OCI-LY1 (cell line): ENCODE results near the gene ZNF366.

ENCODE experiments used
- H2AFZ ChIP-seq: fragments of 200-600 bp; sonication (generic), shearing (Covaris generic); 2 replicates; pipeline ENCODE4 v1.6.0; 2014; ENCODE audit warnings: antibody characterized with exemption, mild to moderate bottlenecking, low read length
- H3F3A ChIP-seq: fragments of 200-600 bp; sonication (generic), shearing (Covaris generic); 2 replicates; pipeline ENCODE4 v1.6.0; 2014; ENCODE audit warnings: mild to moderate bottlenecking, antibody characterized with exemption, low read length, moderate library complexity; ENCODE audit not compliant: insufficient read depth
- H3K27ac ChIP-seq: fragments of 200-600 bp; sonication (generic); 2 replicates; pipeline ENCODE4 v1.5.1; 2014; ENCODE audit warnings: low read length, mixed run types, mild to moderate bottlenecking, low read depth; ENCODE audit not compliant: poor library complexity, severe bottlenecking
- H3K27me3 ChIP-seq: fragments of 200-600 bp; sonication (generic); 2 replicates; pipeline ENCODE4 v1.6.0; 2014; ENCODE audit warnings: antibody characterized with exemption, mild to moderate bottlenecking, low read length, moderate library complexity; ENCODE audit not compliant: insufficient read depth
- H3K36me3 ChIP-seq: fragments of 200-600 bp; sonication (generic); 2 replicates; pipeline ENCODE4 v1.6.1; 2014; ENCODE audit warnings: mild to moderate bottlenecking, antibody characterized with exemption, low read length, moderate library complexity, mixed read lengths; ENCODE audit not compliant: insufficient read depth
- H3K4me1 ChIP-seq: fragments of 200-600 bp; sonication (generic); 2 replicates; pipeline ENCODE4 v1.5.1; 2014; ENCODE audit warnings: mild to moderate bottlenecking, low read length, moderate library complexity; ENCODE audit not compliant: insufficient read depth, severe bottlenecking
- H3K4me2 ChIP-seq: fragments of 200-600 bp; sonication (generic), shearing (Covaris generic); 2 replicates; pipeline ENCODE4 v1.6.1; 2014; ENCODE audit warnings: low read length
- H3K4me3 ChIP-seq: fragments of 200-600 bp; sonication (generic); 2 replicates; pipeline ENCODE4 v1.5.1; 2014; ENCODE audit warnings: low read length, low read depth, mild to moderate bottlenecking, mixed read lengths; ENCODE audit not compliant: poor library complexity, severe bottlenecking
- H3K79me2 ChIP-seq: fragments of 200-600 bp; shearing (Covaris generic); 2 replicates; pipeline ENCODE4 v1.6.1; 2016; ENCODE audit warnings: mixed run types, low read length, mixed read lengths; ENCODE audit not compliant: insufficient read depth
- H3K9ac ChIP-seq: fragments of 200-600 bp; sonication (generic), shearing (Covaris generic); 2 replicates; pipeline ENCODE4 v1.6.1; 2014; ENCODE audit warnings: mild to moderate bottlenecking, low read length, mixed read lengths
- H3K9me2 ChIP-seq: fragments of 200-600 bp; sonication (generic), shearing (Covaris generic); 2 replicates; pipeline ENCODE4 v1.6.1; 2014; ENCODE audit warnings: low read depth, mild to moderate bottlenecking, low read length, mixed read lengths
- H3K9me3 ChIP-seq: fragments of 200-600 bp; shearing (Covaris generic); 2 replicates; pipeline ENCODE4 v1.6.1; 2014; ENCODE audit warnings: low read length, mixed read lengths
- H4K20me1 ChIP-seq: fragments of 200-600 bp; sonication (generic), shearing (Covaris generic); 2 replicates; pipeline ENCODE4 v1.6.0; 2016; ENCODE audit warnings: mild to moderate bottlenecking, low read length; ENCODE audit not compliant: insufficient read depth
- EZH2 ChIP-seq: fragments of 200-600 bp; sonication (generic), shearing (Covaris generic); IDR thresholded peaks from 2 replicates; pipeline ENCODE4 v1.8.0; 2017; ENCODE audit warnings: borderline replicate concordance, mixed run types, mild to moderate bottlenecking, antibody characterized with exemption, low read length, moderate library complexity, mixed read lengths
- TF ChIP-seq, protein P1 (sequence below): fragments of 200-600 bp; sonication (generic), shearing (Covaris generic); IDR thresholded peaks from 2 replicates; pipeline ENCODE4 v1.5.1; 2017; ENCODE audit warnings: mild to moderate bottlenecking, antibody characterized with exemption, low read length, moderate library complexity, mixed read lengths

ZNF366 gene

DNA sequence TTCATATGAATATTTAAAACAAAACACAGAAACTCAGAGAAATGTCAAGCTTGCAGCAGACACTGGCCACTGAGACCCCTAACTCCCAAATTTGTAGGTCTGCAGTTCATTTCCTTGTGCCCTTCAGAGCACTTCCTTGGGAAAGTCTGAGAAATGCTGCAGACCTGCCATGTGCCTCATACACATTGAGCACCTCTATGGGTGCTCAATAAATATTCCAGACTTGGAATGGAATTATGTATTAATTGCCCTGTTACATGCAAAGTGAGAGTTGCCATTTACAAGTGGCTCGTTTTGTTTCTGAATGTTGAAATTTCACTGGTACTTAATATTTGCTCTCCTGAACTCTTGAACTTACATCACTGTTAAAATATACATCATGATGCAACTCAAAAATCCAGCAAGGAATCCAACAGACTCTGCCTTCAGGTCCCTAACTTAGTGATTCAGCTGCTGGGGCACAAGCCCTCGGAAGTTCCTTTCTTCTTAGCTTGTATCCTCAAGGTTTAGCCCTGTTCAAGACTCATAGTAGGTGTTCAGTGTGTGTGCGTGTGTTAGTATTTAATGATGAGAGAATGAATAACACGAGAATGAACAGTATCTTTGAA lies 96.4 kb downstream of the ZNF366 start:
- Histone ChIP-seq H4K20me1 (no peaks in the 10 kb centered on the region), H3K27ac (no peak overlapping the region), H3K36me3 (no peaks in the 10 kb centered on the region), H3K9me3 (no peaks in the 10 kb centered on the region), H3K79me2 (no peaks in the 10 kb centered on the region), H3K9ac (no peak overlapping the region), H3F3A (no peaks in the 10 kb centered on the region), H2AFZ (no peak overlapping the region), H3K9me2 (no peaks in the 10 kb centered on the region), H3K4me2 (no peak overlapping the region), H3K4me1 (no peaks in the 10 kb centered on the region), H3K4me3 (no peak overlapping the region), H3K27me3 (no peaks in the 10 kb centered on the region)
- TF ChIP-seq EZH2 = no peak
- TF ChIP-seq, protein P1, sequence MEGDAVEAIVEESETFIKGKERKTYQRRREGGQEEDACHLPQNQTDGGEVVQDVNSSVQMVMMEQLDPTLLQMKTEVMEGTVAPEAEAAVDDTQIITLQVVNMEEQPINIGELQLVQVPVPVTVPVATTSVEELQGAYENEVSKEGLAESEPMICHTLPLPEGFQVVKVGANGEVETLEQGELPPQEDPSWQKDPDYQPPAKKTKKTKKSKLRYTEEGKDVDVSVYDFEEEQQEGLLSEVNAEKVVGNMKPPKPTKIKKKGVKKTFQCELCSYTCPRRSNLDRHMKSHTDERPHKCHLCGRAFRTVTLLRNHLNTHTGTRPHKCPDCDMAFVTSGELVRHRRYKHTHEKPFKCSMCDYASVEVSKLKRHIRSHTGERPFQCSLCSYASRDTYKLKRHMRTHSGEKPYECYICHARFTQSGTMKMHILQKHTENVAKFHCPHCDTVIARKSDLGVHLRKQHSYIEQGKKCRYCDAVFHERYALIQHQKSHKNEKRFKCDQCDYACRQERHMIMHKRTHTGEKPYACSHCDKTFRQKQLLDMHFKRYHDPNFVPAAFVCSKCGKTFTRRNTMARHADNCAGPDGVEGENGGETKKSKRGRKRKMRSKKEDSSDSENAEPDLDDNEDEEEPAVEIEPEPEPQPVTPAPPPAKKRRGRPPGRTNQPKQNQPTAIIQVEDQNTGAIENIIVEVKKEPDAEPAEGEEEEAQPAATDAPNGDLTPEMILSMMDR = no peak

DNA sequence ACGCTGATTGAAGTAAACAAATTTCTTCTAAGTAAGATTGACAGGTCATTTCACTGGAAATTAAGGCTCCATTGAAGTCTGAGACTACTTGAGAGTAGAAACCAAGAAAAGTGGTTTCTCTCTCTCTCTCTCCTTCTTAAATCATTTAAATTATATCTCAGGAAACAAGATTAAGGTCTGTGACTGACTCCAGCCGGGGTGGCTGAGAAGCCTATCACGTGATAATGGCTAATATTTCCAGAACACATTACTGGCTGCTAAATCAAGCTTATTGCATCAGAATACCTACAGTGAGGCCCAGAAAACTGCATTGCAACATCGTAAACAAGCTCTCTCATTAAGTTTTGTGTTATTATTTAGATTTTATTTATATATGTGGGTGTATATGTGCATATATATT lies 98.6 kb downstream of the ZNF366 start:
- H3F3A ChIP-seq = no peaks in the 10 kb centered on the region
- H3K36me3 ChIP-seq = no peaks in the 10 kb centered on the region
- H3K27ac ChIP-seq = no peak overlapping the region
- H3K4me3 ChIP-seq = no peak overlapping the region
- H3K4me2 ChIP-seq = no peak overlapping the region
- H3K9ac ChIP-seq = no peak overlapping the region
- H3K79me2 ChIP-seq = no peaks in the 10 kb centered on the region
- TF ChIP-seq, protein P1 = no peak
- TF ChIP-seq EZH2 = no peak
- H3K9me3 ChIP-seq = no peaks in the 10 kb centered on the region
- H3K4me1 ChIP-seq = no peaks in the 10 kb centered on the region
- no peaks in the 10 kb centered on the region for H4K20me1 ChIP-seq
- H3K27me3 ChIP-seq = no peaks in the 10 kb centered on the region
- no peaks in the 10 kb centered on the region for H3K9me2 ChIP-seq
- H2AFZ ChIP-seq = no peak overlapping the region

DNA sequence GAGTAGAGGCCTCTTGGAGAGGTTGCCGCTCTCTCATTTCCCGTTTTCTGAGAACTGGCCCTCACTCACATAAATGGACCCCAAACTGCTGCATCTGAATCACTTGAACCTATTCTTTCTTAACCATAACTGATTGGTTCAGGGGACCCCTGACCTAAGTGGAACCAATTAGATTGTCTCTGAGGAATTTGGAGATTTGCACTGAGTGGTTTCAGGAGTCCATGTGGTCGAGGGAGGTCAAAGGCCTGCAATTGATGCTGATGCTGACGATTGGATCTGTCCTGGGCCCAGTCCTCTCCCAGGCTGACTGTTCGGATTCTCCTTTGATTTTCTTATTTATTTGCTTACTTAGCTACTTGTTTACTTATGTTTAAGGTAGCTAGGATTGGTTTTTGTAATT lies 99.1 kb downstream of the ZNF366 start:
- H3F3A ChIP-seq = no peaks in the 10 kb centered on the region
- no peaks in the 10 kb centered on the region for H3K79me2 ChIP-seq
- H4K20me1 ChIP-seq = no peaks in the 10 kb centered on the region
- no peaks in the 10 kb centered on the region for H3K9me2 ChIP-seq
- H3K4me3 ChIP-seq = no peak overlapping the region
- H2AFZ ChIP-seq = no peak overlapping the region
- no peaks in the 10 kb centered on the region for H3K9me3 ChIP-seq
- no peaks in the 10 kb centered on the region for H3K36me3 ChIP-seq
- TF ChIP-seq, protein P1 = no peak
- TF ChIP-seq EZH2 = no peak
- no peak overlapping the region for H3K9ac ChIP-seq
- H3K27me3 ChIP-seq = no peaks in the 10 kb centered on the region
- no peaks in the 10 kb centered on the region for H3K4me1 ChIP-seq
- H3K4me2 ChIP-seq = no peak overlapping the region
- no peak overlapping the region for H3K27ac ChIP-seq
